H1 (cell line): ENCODE data around the gene ALOX5. TPM values are rescaled to one million over a fixed set of nuclear protein-coding genes. Genes with fewer than 3 reads are reported as not detected.

Source experiments
- CTCF ChIA-PET: fragments of 300-600 bp; sonication (Branson Sonifier 250); formaldehyde crosslinking; loops from one replicate; lab custom pipeline; 2021; ENCODE audit not compliant: partially characterized antibody; lab: Charles Lee
- POLR2A ChIA-PET: fragments of 300-600 bp; sonication (Branson Sonifier 250); formaldehyde crosslinking; loops from one replicate; lab custom pipeline; 2021; ENCODE audit warnings: inconsistent platforms; ENCODE audit not compliant: partially characterized antibody; lab: Charles Lee
- DNase-seq, 2 experiments: peaks; one replicate each; pipeline versions ENCODE4 v3.0.0 to v3.0.0-alpha.2; 2010 to 2022; ENCODE audit warnings: low spot score in 2 of 2, low read depth in 1 of 2, mixed read lengths in 1 of 2
- FAIRE-seq: peaks from 2 replicates; lab custom pipeline; 2011; peaks lifted over from hg19 to GRCh38; lab: Jason Lieb, UNC
- H2AFZ ChIP-seq: 2 replicates; pipeline ENCODE4 v1.8.1; 2012; ENCODE audit warnings: low read length, inconsistent platforms
- H2AK5ac ChIP-seq: 2 replicates; pipeline ENCODE4 v1.6.1; 2013; ENCODE audit warnings: low read depth, low read length
- H2BK120ac ChIP-seq: replicated peaks from 2 replicates; pipeline ENCODE3; 2013; ENCODE audit warnings: low read depth, low read length, inconsistent platforms
- H2BK12ac ChIP-seq: 2 replicates; pipeline ENCODE4 v1.6.1; 2013; ENCODE audit warnings: low read depth, low read length
- H2BK15ac ChIP-seq: 2 replicates; pipeline ENCODE4 v1.6.1; 2013; ENCODE audit warnings: low read length
- H2BK20ac ChIP-seq: 2 replicates; pipeline ENCODE4 v1.6.1; 2013; ENCODE audit warnings: low read length
- H2BK5ac ChIP-seq: 2 replicates; pipeline ENCODE4 v1.6.1; 2013; ENCODE audit warnings: low read depth, low read length
- H3K14ac ChIP-seq: 2 replicates; pipeline ENCODE4 v1.6.1; 2013; ENCODE audit warnings: inconsistent platforms; ENCODE audit not compliant: insufficient read length
- H3K18ac ChIP-seq: 2 replicates; pipeline ENCODE4 v1.6.1; 2013; ENCODE audit warnings: low read length; ENCODE audit errors: extremely low read depth
- H3K23ac ChIP-seq: 2 replicates; pipeline ENCODE4 v1.6.1; 2013; ENCODE audit warnings: inconsistent platforms; ENCODE audit not compliant: insufficient read length
- H3K23me2 ChIP-seq: 2 replicates; pipeline ENCODE4 v1.6.1; 2013; ENCODE audit warnings: low read depth, low read length
- H3K27ac ChIP-seq: 2 replicates; pipeline ENCODE4 v1.6.1; 2011; ENCODE audit warnings: low read depth, low read length, inconsistent platforms
- H3K27me3 ChIP-seq, 4 experiments: replicated peaks in 1 of 4; 1 replicate in 1 of 4; 2 replicates in 3 of 4; pipeline versions ENCODE4 v1.6.1 to v1.8.1; 2011 to 2013; ENCODE audit warnings: low read length in 3 of 4, mild to moderate bottlenecking in 3 of 4, inconsistent platforms in 2 of 4, mixed read lengths in 2 of 4, moderate library complexity in 1 of 4; ENCODE audit not compliant: control insufficient read depth in 3 of 4, insufficient read depth in 3 of 4; ENCODE audit errors: extremely low read depth in 1 of 4
- H3K36me3 ChIP-seq, 4 experiments: 2 replicates each; pipeline versions ENCODE4 v1.6.1 to v1.8.1; 2011 to 2013; ENCODE audit warnings: mild to moderate bottlenecking in 4 of 4, low read length in 3 of 4, moderate library complexity in 2 of 4, control low read depth in 1 of 4, inconsistent platforms in 1 of 4; ENCODE audit not compliant: insufficient read depth in 4 of 4, control insufficient read depth in 2 of 4
- H3K4ac ChIP-seq: replicated peaks from 2 replicates; pipeline ENCODE3; 2013; ENCODE audit warnings: low read length, low read depth, mixed read lengths, inconsistent platforms; ENCODE audit not compliant: insufficient read length
- H3K4me1 ChIP-seq, 4 experiments: replicated peaks in 1 of 4; 1 replicate in 1 of 4; 2 replicates in 3 of 4; pipeline versions ENCODE4 v1.6.1 to v1.8.1; 2011 to 2013; ENCODE audit warnings: low read length in 3 of 4, inconsistent platforms in 2 of 4, mixed read lengths in 1 of 4; ENCODE audit not compliant: insufficient read depth in 4 of 4, control insufficient read depth in 3 of 4
- H3K4me2 ChIP-seq, 2 experiments: 2 replicates each; pipeline versions ENCODE4 v1.6.1 to v1.8.1; 2011 to 2013; ENCODE audit warnings: low read depth in 2 of 2, low read length in 2 of 2, control low read depth in 1 of 2, inconsistent platforms in 1 of 2, mild to moderate bottlenecking in 1 of 2; ENCODE audit not compliant: insufficient read depth in 1 of 2
- H3K4me3 ChIP-seq, 4 experiments: fragments of 200-600, 300-600 bp in 1 of 4; sonication (generic), shearing (Covaris generic), sonication (Bioruptor Twin) in 1 of 4; 2 replicates each; pipeline versions ENCODE4 v1.5.1 to v1.8.1; 2011 to 2016; ENCODE audit warnings: low read length in 4 of 4, low read depth in 3 of 4, control low read depth in 2 of 4, inconsistent platforms in 2 of 4, mild to moderate bottlenecking in 2 of 4, mixed read lengths in 1 of 4, moderate library complexity in 1 of 4; ENCODE audit not compliant: insufficient read depth in 2 of 4; ENCODE audit errors: extremely low read depth in 1 of 4
- H3K56ac ChIP-seq: replicated peaks from 2 replicates; pipeline ENCODE3; 2013; ENCODE audit warnings: low read depth, mild to moderate bottlenecking, mixed read lengths, low read length, inconsistent platforms; ENCODE audit not compliant: insufficient read length
- H3K79me1 ChIP-seq: 2 replicates; pipeline ENCODE4 v1.6.1; 2013; ENCODE audit warnings: low read depth, low read length, control low read depth
- H3K79me2 ChIP-seq, 2 experiments: 2 replicates each; pipeline versions ENCODE4 v1.6.1 to v1.8.1; 2012 to 2013; ENCODE audit warnings: low read length in 2 of 2, mild to moderate bottlenecking in 2 of 2, inconsistent platforms in 1 of 2; ENCODE audit not compliant: insufficient read depth in 2 of 2, control insufficient read depth in 1 of 2
- H3K9ac ChIP-seq, 4 experiments: replicated peaks in 1 of 4; 1 replicate in 1 of 4; 2 replicates in 3 of 4; pipeline versions ENCODE4 v1.6.1 to v1.8.1; 2011 to 2013; ENCODE audit warnings: low read depth in 3 of 4, low read length in 3 of 4, control low read depth in 2 of 4, mild to moderate bottlenecking in 2 of 4, moderate library complexity in 2 of 4, inconsistent platforms in 1 of 4; ENCODE audit errors: extremely low read depth in 1 of 4
- H3K9me3 ChIP-seq, 2 experiments: 2 replicates each; pipeline versions ENCODE4 v1.6.1 to v1.8.1; 2012 to 2013; ENCODE audit warnings: mild to moderate bottlenecking in 2 of 2, moderate library complexity in 2 of 2, control low read depth in 1 of 2, inconsistent platforms in 1 of 2, low read depth in 1 of 2, low read length in 1 of 2, mixed read lengths in 1 of 2; ENCODE audit not compliant: insufficient read depth in 2 of 2
- H4K20me1 ChIP-seq, 2 experiments: replicated peaks in 1 of 2; 2 replicates each; pipeline versions ENCODE3 to v1.8.1; 2011 to 2013; ENCODE audit warnings: inconsistent platforms in 2 of 2, low read length in 2 of 2, mild to moderate bottlenecking in 1 of 2; ENCODE audit not compliant: insufficient read depth in 2 of 2, control insufficient read depth in 1 of 2
- H4K5ac ChIP-seq: 2 replicates; pipeline ENCODE4 v1.6.1; 2013; ENCODE audit warnings: low read length, low read depth, mixed read lengths, inconsistent platforms; ENCODE audit not compliant: insufficient read length
- H4K8ac ChIP-seq: 2 replicates; pipeline ENCODE4 v1.8.0; 2013; ENCODE audit warnings: mild to moderate bottlenecking, moderate library complexity, low read length, inconsistent platforms; ENCODE audit not compliant: insufficient read depth; ENCODE audit errors: extremely low read depth
- H4K91ac ChIP-seq: replicated peaks from 2 replicates; pipeline ENCODE3; 2013; ENCODE audit warnings: low read length, mixed read lengths, inconsistent platforms; ENCODE audit not compliant: insufficient read length
- FOSL1 ChIP-seq: IDR thresholded peaks from 2 replicates; pipeline ENCODE4 v1.6.1; 2011; ENCODE audit warnings: mild to moderate bottlenecking, low read depth, low read length, moderate library complexity; ENCODE audit not compliant: insufficient read depth
- GTF2F1 ChIP-seq: IDR thresholded peaks from 2 replicates; pipeline ENCODE4 v1.6.1; 2012; ENCODE audit warnings: low read depth, low read length, improper control_type of control experiment, borderline replicate concordance
- SIN3A ChIP-seq, 2 experiments: IDR thresholded peaks in 1 of 2; conservative IDR thresholded peaks in 1 of 2; 2 replicates each; pipeline ENCODE4 v1.6.1; 2011 to 2012; ENCODE audit warnings: low read length in 2 of 2, improper control_type of control experiment in 1 of 2, low read depth in 1 of 2, mild to moderate bottlenecking in 1 of 2
- WGBS, 2 experiments: shearing (Covaris generic) in 1 of 2; methylation state at CpG; one replicate each; pipeline versions ENCODE4 v1.1.6 to v1.1.7; 2013 to 2015; ENCODE audit warnings: low lambda C conversion rate in 2 of 2, mixed read lengths in 2 of 2, inconsistent platforms in 1 of 2, low coverage in 1 of 2, missing lambda C conversion rate in 1 of 2; ENCODE audit not compliant: insufficient replicate concordance in 2 of 2, insufficient coverage in 1 of 2, insufficient read length in 1 of 2; ENCODE audit errors: extremely low coverage in 1 of 2, missing lambda C conversion rate in 1 of 2; 5-methylcytosine and 5-hydroxymethylcytosine counted together
- polyA plus RNA-seq, 7 experiments: library from polyadenylated mRNA; depleted of rRNA in 3 of 7; stranded (reverse) in 5 of 7; unstranded in 2 of 7; fragments of >200 nt in 5 of 7; fragments of 200-250 nt in 2 of 7; gene quantifications; 1 replicate in 5 of 7; 2 replicates in 1 of 7; 4 replicates in 1 of 7; pipeline versions ENCODE4 v1.2.1 to v1.2.3, GENCODE V29; 2011 to 2013; ENCODE audit warnings: missing spikeins in 2 of 7, mixed read lengths in 2 of 7
- total RNA-seq: library from RNA; stranded (reverse); fragmentation: NEBNext Ultra II Directional; extraction: Animal tissue kit (Norgen Biotek cat#: 25700); gene quantifications from 2 replicates; pipeline ENCODE4 v1.2.1, GENCODE V29; 2021
- TF ChIP-seq, protein P1 (sequence below): IDR thresholded peaks from 2 replicates; pipeline ENCODE4 v1.6.1; 2012; ENCODE audit warnings: inconsistent platforms

The ALOX5 gene
- total and polyA plus RNA-seq, 2 of the 8 experiments (the other 6 are each of a cell fraction or from before 2014, with no cell fraction given): 1.6 to 3.8 TPM

DNA sequence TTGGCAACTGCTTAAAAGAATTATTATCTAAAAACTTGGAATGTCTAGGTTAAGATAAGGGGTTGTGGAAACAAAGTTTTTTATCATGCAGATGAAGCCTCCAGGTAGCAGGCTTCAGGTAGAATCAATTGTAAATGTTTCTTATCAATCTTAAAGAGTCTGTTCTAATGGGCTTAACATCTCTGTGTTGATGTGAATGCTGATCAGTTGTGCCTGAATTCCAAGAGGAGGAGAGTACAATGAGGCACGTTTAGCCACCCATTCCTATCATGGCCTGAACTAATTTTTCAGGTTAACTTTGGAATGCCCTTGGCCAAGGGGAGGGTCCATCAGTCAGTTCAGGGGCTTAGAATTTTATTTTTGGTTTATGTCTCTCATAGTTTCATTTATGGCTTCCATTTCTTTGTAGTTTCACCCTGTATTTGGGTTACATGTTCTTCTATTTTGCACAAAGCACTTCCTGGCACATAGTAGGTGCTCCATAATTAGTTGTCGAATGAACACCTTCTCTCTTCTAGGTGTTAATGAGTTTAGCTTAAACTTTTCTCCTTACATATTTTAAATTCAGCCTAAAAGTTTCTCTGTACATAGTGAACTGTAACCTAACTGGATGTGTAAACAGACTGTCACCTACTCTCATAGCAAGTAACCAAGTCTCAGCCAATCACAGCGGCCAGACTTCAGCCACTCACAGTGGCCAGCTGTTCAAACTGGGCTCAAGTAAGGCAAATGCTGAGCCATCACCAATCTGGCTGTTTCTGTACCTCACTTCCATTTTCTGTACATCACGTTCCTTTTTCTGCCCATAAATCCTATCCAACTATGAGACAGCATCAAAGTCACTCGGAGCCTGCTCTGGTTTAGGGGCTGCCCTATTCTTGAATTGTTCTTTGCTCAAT, 34.7 kb downstream of the ALOX5 start:
- Histone ChIP-seq H3K9ac (no peak overlapping the region), H4K8ac (no peak overlapping the region), H3K23me2 (no peaks in the 10 kb centered on the region), H3K4ac (no peak overlapping the region), H4K20me1 (no peaks in the 10 kb centered on the region), H4K91ac (no peak overlapping the region), H2BK12ac (no peak overlapping the region), H3K4me2 (peak overlapping the region in 1 of 2 experiments; percentile 56; a peak in 2 of 4 replicates), H4K5ac (no peak overlapping the region), H3K36me3 (no peaks in the 10 kb centered on the region), H3K14ac (no peak overlapping the region), H3K27ac (no peak overlapping the region), H3K9me3 (no peaks in the 10 kb centered on the region), H3K4me1 (peaks cover 0 to 6% (median 2%) of the 10 kb centered on the region in 4 experiments; a peak in 3 of 7 replicates), H3K27me3 (no peaks in the 10 kb centered on the region), H2BK5ac (no peak overlapping the region), H2AK5ac (0 out of 2 replicates have a peak overlapping the region, but pooled peaks have one; percentile 82), H2BK15ac (no peak overlapping the region), H3K79me2 (no peaks in the 10 kb centered on the region), H3K4me3 (no peak overlapping the region; a peak in 1 of 8 replicates), H3K18ac (no peak overlapping the region; the same call in 1 of the 2 replicates), H3K56ac (no peak overlapping the region), H2AFZ (no peak overlapping the region), H2BK120ac (no peak overlapping the region), H2BK20ac (no peak overlapping the region), H3K79me1 (no peaks in the 10 kb centered on the region), H3K23ac (no peak overlapping the region)
- ChIA-PET CTCF (interaction anchor here (1.0 to 1.4 kb wide), 3 partner anchors 11 to 24 kb away, joined by 3 to 4 read pairs (median 3); no protein-coding TSS in a partner anchor), POLR2A (interaction anchor here (0.6 to 0.8 kb wide), 2 partner anchors 9 to 66 kb away, joined by 3 read pairs; no protein-coding TSS in a partner anchor)
- FAIRE-seq (no peak), DNase-seq (no peak)
- WGBS, 2 experiments: 74% methylated on average over 5 of the region's 5 CpGs; no CpG with 5 or more reads in 1 of the 2 experiments
- no peak for TF ChIP-seq GTF2F1
- TF ChIP-seq FOSL1: no peak
- TF ChIP-seq, protein P1, sequence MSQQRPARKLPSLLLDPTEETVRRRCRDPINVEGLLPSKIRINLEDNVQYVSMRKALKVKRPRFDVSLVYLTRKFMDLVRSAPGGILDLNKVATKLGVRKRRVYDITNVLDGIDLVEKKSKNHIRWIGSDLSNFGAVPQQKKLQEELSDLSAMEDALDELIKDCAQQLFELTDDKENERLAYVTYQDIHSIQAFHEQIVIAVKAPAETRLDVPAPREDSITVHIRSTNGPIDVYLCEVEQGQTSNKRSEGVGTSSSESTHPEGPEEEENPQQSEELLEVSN: no peak
- no peak for TF ChIP-seq SIN3A (conservative IDR thresholded peaks at IDR 0.05 in 1 of 2, IDR thresholded peaks at IDR 0.05 in 1 of 2; ENCODE audit: low read depth in 1 of 2, low read length in 2 of 2)
